Thymus (tissue), 11 donors: ENCODE measurements around the gene VPS39. TPM values are rescaled to one million over a fixed set of nuclear protein-coding genes. Genes with fewer than 3 reads are reported as not detected.
"Not testable (repeated sequence)": the region's sequence is repeated elsewhere in the genome, so short reads cannot be mapped to it uniquely, and the experiment has no call there.

Source experiments
- DNase-seq, 9 donors: peaks; one replicate each; pipeline ENCODE4 v3.0.0-alpha.2; 2013; ENCODE audit warnings: low spot score in 9 of 9, low read depth in 6 of 9, missing footprints in 1 of 9
- H3K27ac ChIP-seq, 2 donors: one replicate each; pipeline ENCODE4 v1.5.1; 2013; ENCODE audit warnings: control low read depth in 1 of 2, low read depth in 1 of 2, low read length in 1 of 2, mild to moderate bottlenecking in 1 of 2, moderate library complexity in 1 of 2
- H3K27me3 ChIP-seq, 2 donors: one replicate each; pipeline ENCODE4 v1.5.1; 2013; ENCODE audit warnings: low read length in 1 of 2; ENCODE audit not compliant: control insufficient read depth in 2 of 2, insufficient read depth in 1 of 2
- H3K36me3 ChIP-seq, 2 donors: one replicate each; pipeline ENCODE4 v1.5.1; 2013; ENCODE audit warnings: low read length in 1 of 2, mild to moderate bottlenecking in 1 of 2, moderate library complexity in 1 of 2; ENCODE audit not compliant: control insufficient read depth in 2 of 2, insufficient read depth in 2 of 2
- H3K4me1 ChIP-seq, 2 donors: one replicate each; pipeline ENCODE4 v1.5.1; 2013; ENCODE audit warnings: low read length in 2 of 2; ENCODE audit not compliant: control insufficient read depth in 2 of 2, insufficient read depth in 2 of 2
- H3K4me3 ChIP-seq, 2 donors: one replicate each; pipeline ENCODE4 v1.5.1; 2013; ENCODE audit warnings: low read length in 2 of 2, control low read depth in 1 of 2, mild to moderate bottlenecking in 1 of 2
- H3K9me3 ChIP-seq, 2 donors: one replicate each; pipeline ENCODE4 v1.5.1; 2013; ENCODE audit warnings: low read length in 1 of 2, mild to moderate bottlenecking in 1 of 2; ENCODE audit not compliant: control insufficient read depth in 2 of 2, insufficient read depth in 1 of 2
- WGBS: extraction: QIAGEN DNeasy Blood & Tissue Kit; methylation state at CpG from one replicate; pipeline ENCODE4 v1.1.7; 2013; 5-methylcytosine and 5-hydroxymethylcytosine counted together
- polyA plus RNA-seq: library from polyadenylated mRNA; stranded (reverse); fragments of 200-250 nt; gene quantifications from one replicate; pipeline ENCODE4 v1.2.3, GENCODE V29; 2013
- total RNA-seq: library from RNA; stranded (reverse); fragments of 120-200 nt; gene quantifications from one replicate; pipeline ENCODE4 v1.2.4, GENCODE V29; 2013
- donor health status: healthy.

The VPS39 gene
- total and polyA plus RNA-seq, 2 donors, result 31.5 to 53.1 TPM

DNA sequence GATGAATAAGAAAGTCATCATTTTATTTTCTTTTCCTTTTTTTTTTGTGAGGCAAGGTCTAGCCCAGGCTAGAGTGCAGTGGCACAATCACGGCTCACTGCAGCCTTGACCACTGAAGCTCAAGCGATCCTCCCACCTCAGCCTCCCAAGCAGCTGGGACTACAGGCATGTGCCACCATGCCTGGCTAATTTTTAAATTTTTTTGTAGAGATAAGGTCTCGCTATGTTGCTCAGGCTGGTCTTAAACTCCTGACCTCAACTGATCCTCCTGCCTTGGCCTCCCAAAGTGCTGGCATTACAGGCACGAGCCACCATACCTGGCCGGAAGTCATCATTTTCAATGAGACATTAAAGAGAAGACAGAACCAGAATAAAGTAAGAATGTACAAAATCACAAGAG, 20.9 kb upstream of the VPS39 start:
- not testable (repeated sequence) for H3K4me1 ChIP-seq, H3K4me3 ChIP-seq, DNase-seq, H3K27me3 ChIP-seq, H3K27ac ChIP-seq, H3K9me3 ChIP-seq
- WGBS, result 98% methylated on average over 5 of the region's 5 CpGs
- H3K36me3 ChIP-seq, result peaks cover 35 to 51% of the 10 kb centered on the region in 2 donors

DNA sequence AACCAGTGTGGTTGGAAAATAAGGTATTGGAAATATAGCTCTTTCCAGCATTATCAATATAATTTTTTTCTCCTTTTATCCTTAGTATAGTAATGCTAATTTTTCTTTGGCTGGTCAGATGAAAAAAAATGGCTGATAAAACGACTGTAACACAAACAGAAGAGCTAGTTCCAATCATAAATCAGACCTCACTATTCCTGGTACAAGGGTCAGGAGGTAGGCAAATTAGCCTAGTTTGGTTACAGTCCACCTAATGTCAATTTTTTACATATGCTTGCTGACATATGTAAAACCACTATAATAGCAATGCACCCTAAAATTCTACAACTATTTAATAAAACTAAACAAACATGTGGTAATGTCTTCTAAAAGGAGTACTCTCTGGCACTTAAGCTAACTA, 19.9 kb upstream of the VPS39 start:
- no peaks in the 10 kb centered on the region for H3K9me3 ChIP-seq
- H3K36me3 ChIP-seq, result peaks cover 34 to 47% of the 10 kb centered on the region in 2 donors
- 94% methylated on average over 1 of the region's 1 CpG for WGBS
- no peak overlapping the region for H3K4me3 ChIP-seq
- no peaks in the 10 kb centered on the region for H3K27me3 ChIP-seq
- H3K4me1 ChIP-seq, result no peaks in the 10 kb centered on the region
- no peak overlapping the region for H3K27ac ChIP-seq
- DNase-seq, result no peak

DNA sequence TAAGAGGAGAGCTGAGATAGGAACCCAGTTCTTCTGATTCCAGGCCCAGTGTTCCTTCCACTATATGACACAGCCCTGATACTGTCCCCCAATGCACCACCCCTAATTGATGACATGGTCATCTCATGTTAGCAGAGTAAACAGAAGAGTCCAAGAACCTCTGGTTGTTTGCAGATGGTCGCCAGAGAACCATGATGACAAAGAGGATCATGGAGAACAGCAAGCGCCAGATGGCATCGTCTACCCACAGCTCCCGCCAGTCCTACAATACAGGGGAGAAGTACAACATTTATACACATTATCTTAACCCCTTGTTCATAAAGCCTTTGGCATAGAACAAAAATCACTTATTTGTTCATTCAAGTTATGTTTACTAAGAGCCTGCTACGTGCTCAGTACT, 18.5 kb upstream of the VPS39 start:
- H3K4me1 ChIP-seq, result no peaks in the 10 kb centered on the region
- peaks cover 28 to 50% of the 10 kb centered on the region in 2 donors for H3K36me3 ChIP-seq
- over 99% methylated on average over 5 of the region's 5 CpGs for WGBS

DNA sequence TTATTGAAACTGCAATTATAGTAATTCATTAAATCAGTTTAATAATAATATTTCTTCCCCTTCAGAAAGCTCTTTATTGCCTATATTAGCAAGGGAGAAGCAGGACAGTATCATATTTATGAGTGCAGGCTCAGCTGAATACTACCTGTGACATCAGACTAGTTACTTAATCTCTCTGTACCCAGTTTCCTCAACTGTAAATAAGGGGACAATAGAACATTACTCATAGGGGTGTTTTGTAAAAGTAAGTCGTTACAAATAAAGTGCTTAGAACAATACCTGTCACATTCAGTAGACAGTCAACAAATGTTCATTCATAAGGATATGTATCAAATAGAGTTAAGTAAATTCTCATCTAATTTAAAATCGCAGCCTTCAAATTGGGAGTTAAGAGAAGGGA, 12.1 kb upstream of the VPS39 start:
- Histone ChIP-seq H3K27me3 (no peaks in the 10 kb centered on the region), H3K36me3 (peaks cover 6 to 45% of the 10 kb centered on the region in 2 donors), H3K4me3 (no peak overlapping the region), H3K9me3 (no peaks in the 10 kb centered on the region), H3K4me1 (no peaks in the 10 kb centered on the region), H3K27ac (no peak overlapping the region)
- WGBS, result 49% methylated on average over 2 of the region's 2 CpGs
- DNase-seq, result no peak

More for the DNA sequence above, 18.5 kb upstream of the VPS39 start:
- H3K4me3 ChIP-seq, result no peak overlapping the region
- no peak for DNase-seq
- H3K9me3 ChIP-seq, result no peaks in the 10 kb centered on the region
- H3K27me3 ChIP-seq, result no peaks in the 10 kb centered on the region
- no peak overlapping the region for H3K27ac ChIP-seq

DNA sequence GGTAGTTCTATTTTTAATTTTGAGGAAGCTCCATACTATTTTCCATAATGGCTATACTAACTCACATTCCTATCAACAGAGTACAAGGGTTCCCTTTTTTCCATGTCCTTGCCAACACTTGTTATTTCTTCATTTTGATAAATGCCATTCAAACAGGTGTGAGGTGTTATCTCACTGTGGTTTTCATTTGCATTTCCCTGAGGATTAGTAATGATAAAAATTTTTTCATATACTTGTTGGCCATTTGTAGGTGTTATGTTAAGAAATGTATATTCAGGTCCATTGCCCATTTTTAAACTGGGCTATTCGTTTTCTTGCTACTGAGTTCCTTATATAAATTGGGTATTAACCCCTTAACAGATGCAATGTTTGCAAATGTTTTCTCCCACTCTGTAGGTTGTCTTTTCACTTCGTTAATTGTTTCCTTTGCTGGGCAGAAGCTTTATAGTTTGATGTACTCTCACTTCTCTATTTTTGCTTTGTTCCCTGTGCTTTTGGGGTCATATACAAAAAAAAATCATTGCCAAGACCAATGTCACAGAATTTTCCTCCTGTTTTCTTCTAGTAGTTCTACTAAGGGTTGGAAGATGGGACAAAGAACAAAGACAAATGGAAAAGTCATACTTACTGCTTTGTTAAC, 11.0 kb upstream of the VPS39 start:
- WGBS, result 48% methylated on average over 2 of the region's 2 CpGs
- Histone ChIP-seq H3K27me3 (no peaks in the 10 kb centered on the region), H3K27ac (no peak overlapping the region), H3K4me3 (no peak overlapping the region), H3K4me1 (no peaks in the 10 kb centered on the region), H3K9me3 (no peaks in the 10 kb centered on the region), H3K36me3 (peaks cover 6 to 41% of the 10 kb centered on the region in 2 donors)
- DNase-seq, result no peak

DNA sequence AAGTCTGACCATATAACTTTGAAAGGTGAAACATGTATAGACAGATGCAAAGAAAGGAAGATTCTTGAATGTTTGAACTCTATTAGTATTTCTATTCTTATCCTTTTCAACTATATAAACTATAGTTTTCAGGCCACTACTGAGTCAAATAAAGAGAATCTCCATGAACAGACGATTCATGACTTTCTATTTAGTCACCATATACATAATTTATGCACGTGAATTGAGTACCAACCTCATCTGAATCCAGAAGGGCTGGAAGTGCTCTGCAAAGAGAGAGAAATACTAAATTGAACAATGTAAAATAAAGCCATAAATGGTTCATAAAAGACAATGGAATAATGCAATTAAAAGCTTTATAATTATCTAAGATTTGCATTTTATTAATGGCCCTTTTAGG, 9.5 kb upstream of the VPS39 start:
- H3K4me1 ChIP-seq, result no peaks in the 10 kb centered on the region
- no peaks in the 10 kb centered on the region for H3K9me3 ChIP-seq
- no peaks in the 10 kb centered on the region for H3K27me3 ChIP-seq
- H3K4me3 ChIP-seq, result no peak overlapping the region
- no peak for DNase-seq
- H3K36me3 ChIP-seq, result peaks cover 8 to 46% of the 10 kb centered on the region in 2 donors
- H3K27ac ChIP-seq, result no peak overlapping the region
- 96% methylated on average over 2 of the region's 2 CpGs for WGBS

DNA sequence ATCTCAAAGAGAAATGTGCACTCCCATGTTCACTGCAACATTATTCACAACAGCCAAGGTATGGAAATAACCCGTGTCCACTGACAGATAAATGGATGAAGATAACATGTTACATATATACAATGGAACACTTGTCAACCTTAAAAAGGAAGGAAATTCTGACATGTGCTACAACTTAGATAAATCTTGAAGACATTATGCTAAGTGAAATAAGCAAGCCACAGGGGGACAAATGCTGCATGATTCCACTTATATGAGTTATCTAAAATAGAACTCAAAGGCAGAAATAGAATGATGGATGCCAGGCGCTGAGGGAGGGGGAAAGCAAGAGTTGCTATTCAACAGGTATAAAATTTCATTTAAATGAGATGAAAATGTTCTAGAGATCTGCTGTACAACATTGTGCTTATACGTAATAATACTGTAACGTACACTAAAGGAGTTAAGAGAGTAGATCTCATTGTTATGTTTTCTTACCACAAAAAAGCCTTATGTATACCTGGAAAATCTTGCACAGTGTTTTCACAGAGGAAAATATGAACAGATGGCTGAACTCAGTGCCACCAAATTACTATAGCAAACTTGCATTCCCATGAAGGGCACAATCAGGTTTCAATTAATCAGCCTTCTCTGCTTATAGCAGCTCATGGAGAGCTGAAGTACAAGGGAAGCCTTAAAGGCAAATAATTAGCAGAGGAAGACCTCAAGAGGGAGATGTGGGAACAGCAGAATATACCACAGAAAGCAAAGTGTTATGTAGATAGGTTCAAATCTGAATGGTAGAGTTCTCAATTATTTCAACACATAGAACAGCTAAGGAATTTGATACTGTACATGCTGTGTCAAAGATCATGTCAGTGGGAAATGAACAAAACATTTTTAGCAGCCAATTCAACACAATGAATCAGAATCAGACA, 8.1 kb upstream of the VPS39 start:
- H3K9me3 ChIP-seq, result no peaks in the 10 kb centered on the region
- no peaks in the 10 kb centered on the region for H3K27me3 ChIP-seq
- H3K27ac ChIP-seq, result no peak overlapping the region
- H3K4me3 ChIP-seq, result no peak overlapping the region
- H3K36me3 ChIP-seq, result peaks cover 13 to 51% of the 10 kb centered on the region in 2 donors
- H3K4me1 ChIP-seq, result no peaks in the 10 kb centered on the region
- 96% methylated on average over 4 of the region's 4 CpGs for WGBS
- DNase-seq, result no peak

DNA sequence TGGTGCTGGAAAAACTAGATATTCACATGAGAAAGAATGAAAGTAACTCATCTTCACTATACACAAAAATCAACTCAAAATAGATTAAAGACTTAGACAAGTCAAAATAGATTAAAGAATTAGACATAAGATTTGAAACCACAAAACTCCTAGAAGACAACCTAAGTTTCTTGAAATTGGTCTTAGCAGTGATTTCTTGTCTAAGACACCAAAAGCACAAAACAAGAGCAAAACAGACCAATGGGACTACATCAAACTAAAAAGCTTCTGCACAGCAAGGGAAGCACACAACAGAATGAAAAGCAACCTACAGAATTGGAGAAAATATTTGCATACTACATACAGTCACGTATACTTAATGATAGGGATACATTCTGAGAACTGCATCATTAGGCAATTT, 6.5 kb upstream of the VPS39 start:
- Histone ChIP-seq H3K4me3 (no peak overlapping the region), H3K4me1 (no peaks in the 10 kb centered on the region), H3K36me3 (peaks cover 17 to 56% of the 10 kb centered on the region in 2 donors), H3K9me3 (no peaks in the 10 kb centered on the region), H3K27me3 (no peaks in the 10 kb centered on the region), H3K27ac (no peak overlapping the region)
- 96% methylated on average over 1 of the region's 1 CpG for WGBS
- no peak for DNase-seq

DNA sequence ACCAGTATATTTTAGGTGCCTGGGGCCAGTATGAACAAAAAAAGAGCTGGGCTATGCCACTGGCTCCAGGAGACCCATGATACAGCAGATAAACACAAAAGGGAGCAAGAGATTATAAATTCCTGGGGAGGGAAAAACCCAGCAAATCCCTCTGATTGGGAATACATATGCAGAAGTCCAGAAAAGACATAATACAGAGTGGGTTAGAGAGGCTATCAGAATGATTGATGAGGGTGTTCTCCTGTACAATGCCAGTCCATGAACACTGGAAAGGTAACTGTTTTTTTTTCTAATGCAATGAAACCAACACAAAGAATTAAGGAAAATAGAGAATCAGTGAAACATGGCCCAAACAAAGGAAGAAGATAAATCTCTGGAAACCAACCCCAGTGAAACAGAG, 5.4 kb upstream of the VPS39 start:
- Histone ChIP-seq H3K4me3 (no peak overlapping the region), H3K27me3 (no peaks in the 10 kb centered on the region), H3K27ac (no peak overlapping the region), H3K9me3 (no peaks in the 10 kb centered on the region), H3K4me1 (peaks cover 1 to 2% of the 10 kb centered on the region in 2 donors), H3K36me3 (peaks cover 17 to 47% of the 10 kb centered on the region in 2 donors)
- no peak for DNase-seq
